Measurements from ENCODE around the gene CHST15. TPM values are rescaled to one million over a fixed set of nuclear protein-coding genes. Genes with fewer than 3 reads are reported as not detected.

The CHST15 gene
- total and polyA plus RNA-seq, 12 donors: 5.2 to 54.5 (median 29.2) TPM

GRCh38 chr10:124066781-124067714 is 26.4 kb downstream of the CHST15 start:
- Histone ChIP-seq H3K27me3 (no peaks in the 10 kb centered on the region), H3K4me3 (no peak overlapping the region), H3K9me3 (replicated peaks in 1 of 3) (no peaks in the 10 kb centered on the region), H3K4me1 (replicated peaks in 1 of 2) (peaks cover 15 to 55% of the 10 kb centered on the region in 2 donors), H3K27ac (peak overlapping the region in 2 of 5 donors; percentile 35 to 48), H3K36me3 (replicated peaks in 1 of 2) (no peaks in the 10 kb centered on the region)
- 52 to 60% (median 59%) methylated on average over 7 to 12 of the region's 12 CpGs for WGBS, 4 donors
- intact Hi-C loops (cut with DNase I): no loop called here
- TF ChIP-seq, protein P1, sequence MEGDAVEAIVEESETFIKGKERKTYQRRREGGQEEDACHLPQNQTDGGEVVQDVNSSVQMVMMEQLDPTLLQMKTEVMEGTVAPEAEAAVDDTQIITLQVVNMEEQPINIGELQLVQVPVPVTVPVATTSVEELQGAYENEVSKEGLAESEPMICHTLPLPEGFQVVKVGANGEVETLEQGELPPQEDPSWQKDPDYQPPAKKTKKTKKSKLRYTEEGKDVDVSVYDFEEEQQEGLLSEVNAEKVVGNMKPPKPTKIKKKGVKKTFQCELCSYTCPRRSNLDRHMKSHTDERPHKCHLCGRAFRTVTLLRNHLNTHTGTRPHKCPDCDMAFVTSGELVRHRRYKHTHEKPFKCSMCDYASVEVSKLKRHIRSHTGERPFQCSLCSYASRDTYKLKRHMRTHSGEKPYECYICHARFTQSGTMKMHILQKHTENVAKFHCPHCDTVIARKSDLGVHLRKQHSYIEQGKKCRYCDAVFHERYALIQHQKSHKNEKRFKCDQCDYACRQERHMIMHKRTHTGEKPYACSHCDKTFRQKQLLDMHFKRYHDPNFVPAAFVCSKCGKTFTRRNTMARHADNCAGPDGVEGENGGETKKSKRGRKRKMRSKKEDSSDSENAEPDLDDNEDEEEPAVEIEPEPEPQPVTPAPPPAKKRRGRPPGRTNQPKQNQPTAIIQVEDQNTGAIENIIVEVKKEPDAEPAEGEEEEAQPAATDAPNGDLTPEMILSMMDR (IDR thresholded peaks at IDR 0.05): no peak
- TF ChIP-seq POLR2A (IDR thresholded peaks at IDR 0.05): no peak
- DNase-seq: no peak

- TF ChIP-seq, protein P1 (IDR thresholded peaks at IDR 0.05): no peak
- no peak for TF ChIP-seq POLR2A (IDR thresholded peaks at IDR 0.05)
- WGBS, 4 donors: 45 to 57% (median 53%) methylated on average over 12 of the region's 12 CpGs
- no peak overlapping the region for H3K4me3 ChIP-seq
- H3K27ac ChIP-seq: peak overlapping the region in 2 of 5 donors; percentile 14 to 48
- H3K27me3 ChIP-seq: no peaks in the 10 kb centered on the region
- intact Hi-C loops (cut with DNase I): no loop called here
- peaks cover 15 to 55% of the 10 kb centered on the region in 2 donors for H3K4me1 ChIP-seq (replicated peaks in 1 of 2)
- no peaks in the 10 kb centered on the region for H3K9me3 ChIP-seq (replicated peaks in 1 of 3)
- DNase-seq: no peak
- H3K36me3 ChIP-seq (replicated peaks in 1 of 2): no peaks in the 10 kb centered on the region
Observed at GRCh38 chr10:124066126-124066700, 27.2 kb downstream of the CHST15 start.

DNA sequence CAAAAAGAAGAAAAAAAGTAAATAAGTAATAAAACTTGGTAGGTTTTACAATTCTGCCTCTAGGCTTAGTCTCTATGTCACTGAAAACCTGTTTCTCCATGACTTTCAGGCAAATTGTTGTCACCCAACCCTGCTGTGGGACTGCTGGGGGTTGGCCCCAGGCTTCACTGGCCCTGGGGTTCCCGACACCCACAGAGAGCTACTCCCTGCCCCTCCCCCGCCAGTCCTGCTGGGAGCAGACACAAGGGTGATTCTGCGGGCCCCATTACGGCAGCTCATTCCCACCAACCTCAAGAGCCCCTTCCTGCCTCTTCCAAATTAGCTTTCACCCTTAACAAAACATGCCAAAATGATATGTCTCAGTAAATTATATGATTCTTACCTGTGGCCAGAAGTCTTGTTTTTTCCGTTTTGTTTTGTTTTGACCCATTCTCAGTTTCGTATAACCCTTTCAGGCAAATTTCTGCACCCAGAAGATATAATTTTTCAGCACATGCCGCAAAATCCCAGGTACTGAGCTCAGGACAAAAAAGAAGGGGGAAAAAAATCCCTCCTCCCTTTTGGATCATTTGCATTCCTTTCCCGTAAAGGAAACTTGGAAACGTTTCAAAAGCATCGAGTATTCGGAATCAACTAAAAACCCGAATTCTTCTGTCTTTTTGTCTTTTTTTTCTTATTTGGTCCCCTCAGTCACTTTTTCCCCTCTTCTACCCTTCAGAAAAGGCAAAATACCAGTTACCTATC is 27.8 kb downstream of the CHST15 start:
- Histone ChIP-seq H3K27ac (peak overlapping the region in 3 of 5 donors; percentile 5 to 91 (median 73)), H3K36me3 (replicated peaks in 1 of 2) (no peaks in the 10 kb centered on the region), H3K9me3 (replicated peaks in 1 of 3) (no peaks in the 10 kb centered on the region), H3K4me3 (no peak overlapping the region), H3K27me3 (no peaks in the 10 kb centered on the region), H3K4me1 (replicated peaks in 1 of 2) (peaks cover 15 to 55% of the 10 kb centered on the region in 2 donors)
- DNase-seq: no peak
- intact Hi-C loops (cut with DNase I): no loop called here
- WGBS, 4 donors: 57 to 63% (median 59%) methylated on average over 11 to 12 of the region's 12 CpGs
- TF ChIP-seq, protein P1 (IDR thresholded peaks at IDR 0.05): no peak
- no peak for TF ChIP-seq POLR2A (IDR thresholded peaks at IDR 0.05)

DNA sequence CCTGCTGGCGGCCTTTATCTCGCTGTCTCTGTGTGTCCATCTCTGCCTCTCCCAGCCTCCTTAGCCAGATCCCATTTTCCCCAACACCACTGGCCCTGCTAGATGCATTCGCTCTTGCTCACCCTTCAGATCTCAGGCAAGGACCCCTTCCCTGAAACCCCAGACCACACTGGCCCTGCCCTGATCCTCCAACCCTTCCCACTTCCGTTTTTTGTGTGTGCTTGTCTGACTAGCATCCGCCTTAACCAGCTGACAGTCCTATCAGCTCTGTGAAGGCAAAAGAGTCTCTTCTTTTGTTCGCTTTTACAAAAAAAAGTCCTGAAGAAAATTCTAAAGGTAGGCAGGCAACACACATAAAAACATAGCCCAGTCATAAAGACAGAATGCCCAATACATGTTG is 28.7 kb downstream of the CHST15 start:
- Histone ChIP-seq H3K27ac (peak overlapping the region in 4 of 5 donors; percentile 20 to 91 (median 46)), H3K36me3 (replicated peaks in 1 of 2) (no peaks in the 10 kb centered on the region), H3K9me3 (replicated peaks in 1 of 3) (no peaks in the 10 kb centered on the region), H3K4me1 (replicated peaks in 1 of 2) (peaks cover 15 to 55% of the 10 kb centered on the region in 2 donors), H3K27me3 (no peaks in the 10 kb centered on the region), H3K4me3 (no peak overlapping the region)
- no peak for TF ChIP-seq POLR2A (IDR thresholded peaks at IDR 0.05)
- TF ChIP-seq, protein P1 (IDR thresholded peaks at IDR 0.05): no peak
- 57 to 75% (median 66%) methylated on average over 5 to 6 of the region's 6 CpGs for WGBS, 4 donors
- peak in 1 of 7 donors; percentile 48 for DNase-seq
- intact Hi-C loops (cut with DNase I): no loop called here

All from adrenal gland (tissue), 12 donors.